A549 (cell line): ENCODE measurements around the gene HRC. TPM values are rescaled to one million over a fixed set of nuclear protein-coding genes. Genes with fewer than 3 reads are reported as not detected.
A peak's percentile ranks its signal among the peaks of the same experiment; 100 is the strongest.

Experiments used
- ATAC-seq, 2 experiments: fragments of 200-7000 bp in 1 of 2; fragments of >200 bp in 1 of 2; cut with Nextera tagmentation in 1 of 2; cut with Tn5 transposase in 1 of 2; 3 replicates each; pipeline versions ENCODE4 v1.8.0 to v1.9.1; 2018 to 2020; ENCODE audit warnings: mild to moderate bottlenecking in 1 of 2, moderate library complexity in 1 of 2
- CTCF ChIA-PET: fragments of 300-600 bp; sonication (Branson Sonifier 250); formaldehyde crosslinking; extraction: SDS; loops from one replicate; lab custom pipeline; 2021; ENCODE audit warnings: antibody characterized with exemption, inconsistent platforms; lab: Yijun Ruan, JAX
- POLR2A ChIA-PET: fragments of 350-600 bp; formaldehyde crosslinking; extraction: SDS; loops from one replicate; lab custom pipeline; 2021; ENCODE audit warnings: antibody characterized with exemption, inconsistent platforms; lab: Yijun Ruan, JAX
- DNase-seq, 2 experiments: peaks; one replicate each; pipeline versions ENCODE4 v3.0.0 to v3.0.0-alpha.2; 2011 to 2016; ENCODE audit warnings: low read depth in 1 of 2, low spot score in 1 of 2
- FAIRE-seq: peaks from 2 replicates; lab custom pipeline; 2011; peaks lifted over from hg19 to GRCh38; lab: Jason Lieb, UNC
- H3K27ac ChIP-seq, 2 experiments: fragments of >200 bp; sonication (Bioruptor Twin); formaldehyde crosslinking; 3 replicates each; pipeline ENCODE4 v1.5.1; 2016 to 2017
- H3K4me1 ChIP-seq: fragments of >200 bp; sonication (Bioruptor Twin); formaldehyde crosslinking; 3 replicates; pipeline ENCODE4 v1.6.1; 2016
- H3K4me2 ChIP-seq: fragments of >200 bp; sonication (Bioruptor Twin); formaldehyde crosslinking; 3 replicates; pipeline ENCODE4 v1.6.1; 2016
- H3K4me3 ChIP-seq: fragments of >200 bp; sonication (Bioruptor Twin); formaldehyde crosslinking; 3 replicates; pipeline ENCODE4 v1.5.1; 2016
- H3K9me3 ChIP-seq: fragments of >200 bp; sonication (Bioruptor Twin); formaldehyde crosslinking; 3 replicates; pipeline ENCODE4 v1.6.1; 2016
- BHLHE40 ChIP-seq: IDR thresholded peaks from 2 replicates; pipeline ENCODE4 v1.6.1; 2012; ENCODE audit warnings: low read depth, low read length, inconsistent platforms
- CBX2 ChIP-seq: fragments of 200-600 bp; sonication (generic); IDR thresholded peaks from 2 replicates; pipeline ENCODE4 v1.6.1; 2016; ENCODE audit warnings: low read depth, mild to moderate bottlenecking, borderline replicate concordance
- CBX8 ChIP-seq: fragments of 200-600 bp; sonication (generic); IDR thresholded peaks from 2 replicates; pipeline ENCODE4 v1.6.1; 2016
- CHD2 ChIP-seq: fragments of 150-350 bp; IDR thresholded peaks from 2 replicates; pipeline ENCODE4 v1.6.1; 2014; ENCODE audit warnings: low read length; ENCODE audit not compliant: partially characterized antibody
- E2F6 ChIP-seq: IDR thresholded peaks from 2 replicates; pipeline ENCODE4 v1.6.1; 2012; ENCODE audit warnings: low read depth, borderline replicate concordance
- EHF ChIP-seq: fragments of 250-450 bp; sonication (Bioruptor Pico); IDR thresholded peaks from 2 replicates; pipeline ENCODE4 v1.5.0; 2020; ENCODE audit warnings: mild to moderate bottlenecking
- EP300 ChIP-seq, 2 experiments: fragments of >200 bp; sonication (Bioruptor Twin); formaldehyde crosslinking; IDR thresholded peaks; 2 replicates in 1 of 2; 3 replicates in 1 of 2; pipeline ENCODE4 v1.6.1; 2016 to 2017
- ESRRA ChIP-seq: fragments of 150-350 bp; IDR thresholded peaks from 2 replicates; pipeline ENCODE4 v1.6.1; 2014; ENCODE audit warnings: mild to moderate bottlenecking, low read length, borderline replicate concordance
- HOXB13 ChIP-seq: fragments of 250-450 bp; sonication (Bioruptor Pico); IDR thresholded peaks from 2 replicates; pipeline ENCODE4 v1.5.0; 2020; ENCODE audit warnings: low read depth, mild to moderate bottlenecking, moderate library complexity
- HOXB5 ChIP-seq: fragments of 250-450 bp; sonication (Bioruptor Pico); IDR thresholded peaks from 2 replicates; pipeline ENCODE4 v1.5.0; 2020; ENCODE audit warnings: mild to moderate bottlenecking, moderate library complexity
- JUN ChIP-seq, 2 experiments: fragments of >200 bp; sonication (Bioruptor Twin); formaldehyde crosslinking; IDR thresholded peaks; 2 replicates in 1 of 2; 3 replicates in 1 of 2; pipeline ENCODE4 v1.6.1; 2016 to 2017
- JUNB ChIP-seq: fragments of >200 bp; sonication (Bioruptor Twin); formaldehyde crosslinking; IDR thresholded peaks from 2 replicates; pipeline ENCODE4 v1.6.1; 2016
- KDM1A ChIP-seq: fragments of 200-600 bp; sonication (generic); IDR thresholded peaks from 2 replicates; pipeline ENCODE4 v1.6.1; 2016; ENCODE audit warnings: low read depth, mild to moderate bottlenecking
- NFE2L2 ChIP-seq: fragments of 150-350 bp; conservative IDR thresholded peaks from 2 replicates; pipeline ENCODE4 v1.6.1; 2014; ENCODE audit warnings: low read length
- NR3C1 ChIP-seq: fragments of >200 bp; sonication (Bioruptor Twin); formaldehyde crosslinking; IDR thresholded peaks from 3 replicates; pipeline ENCODE4 v1.6.1; 2017
- RARB ChIP-seq: fragments of 250-450 bp; sonication (Bioruptor Pico); IDR thresholded peaks from 2 replicates; pipeline ENCODE4 v1.8.0; 2021; ENCODE audit warnings: mild to moderate bottlenecking, moderate library complexity
- SMC3 ChIP-seq: fragments of >200 bp; sonication (Bioruptor Twin); formaldehyde crosslinking; IDR thresholded peaks from 3 replicates; pipeline ENCODE4 v1.6.1; 2018; ENCODE audit warnings: inconsistent platforms
- TP53 ChIP-seq: fragments of 250-450 bp; sonication (Bioruptor Pico); IDR thresholded peaks from 2 replicates; pipeline ENCODE4 v1.5.0; 2021; ENCODE audit warnings: mild to moderate bottlenecking, moderate library complexity
- ZFP36 ChIP-seq: fragments of 450-650 bp; IDR thresholded peaks from 2 replicates; pipeline ENCODE4 v1.6.1; 2014; ENCODE audit warnings: borderline replicate concordance; ENCODE audit not compliant: partially characterized antibody
- ZNF302 ChIP-seq: fragments of 250-450 bp; sonication (Bioruptor Pico); IDR thresholded peaks from 2 replicates; pipeline ENCODE4 v1.9.0; 2021; ENCODE audit warnings: inconsistent platforms, mild to moderate bottlenecking, moderate library complexity
- ZSCAN20 ChIP-seq: fragments of 250-450 bp; sonication (Bioruptor Pico); IDR thresholded peaks from 2 replicates; pipeline ENCODE4 v1.8.0; 2022; ENCODE audit warnings: mild to moderate bottlenecking, moderate library complexity
- WGBS: methylation state at CpG from one replicate; pipeline ENCODE4 v1.1.6; 2017; ENCODE audit errors: missing lambda C conversion rate; 5-methylcytosine and 5-hydroxymethylcytosine counted together
- polyA plus RNA-seq, 4 experiments: library from polyadenylated mRNA; depleted of rRNA in 3 of 4; stranded (reverse); fragments of >200 nt; fragmentation: RNase III in 1 of 4; extraction: RNeasy Plus Mini Kit Qiagen cat#74134 plus additional on column Dnase treatment in 1 of 4; gene quantifications; 2 replicates in 3 of 4; 3 replicates in 1 of 4; pipeline ENCODE4 v1.2.3, GENCODE V29; 2011 to 2017
- TF ChIP-seq, protein P1 (sequence below): fragments of >200 bp; sonication (Bioruptor Twin); formaldehyde crosslinking; IDR thresholded peaks from 2 replicates; pipeline ENCODE4 v1.6.1; 2016
- TF ChIP-seq, protein P2 (sequence below): fragments of >200 bp; sonication (Bioruptor Twin); formaldehyde crosslinking; IDR thresholded peaks from 3 replicates; pipeline ENCODE4 v1.6.1; 2016
- TF ChIP-seq, protein P3 (sequence below): IDR thresholded peaks from 2 replicates; pipeline ENCODE4 v1.6.1; 2012
- TF ChIP-seq, protein P4 (sequence below): fragments of 250-450 bp; sonication (Bioruptor Pico); IDR thresholded peaks from 2 replicates; pipeline ENCODE4 v1.5.0; 2020; ENCODE audit warnings: low read depth, mild to moderate bottlenecking, moderate library complexity
- TF ChIP-seq, protein P5 (sequence below): fragments of 250-450 bp; sonication (Bioruptor Pico); IDR thresholded peaks from 2 replicates; pipeline ENCODE4 v1.5.0; 2021; ENCODE audit warnings: mild to moderate bottlenecking, moderate library complexity, borderline replicate concordance

HRC gene
- polyA plus RNA-seq, 2 of the 4 experiments (the other 2 are of a cell fraction): 0.04 TPM

DNA sequence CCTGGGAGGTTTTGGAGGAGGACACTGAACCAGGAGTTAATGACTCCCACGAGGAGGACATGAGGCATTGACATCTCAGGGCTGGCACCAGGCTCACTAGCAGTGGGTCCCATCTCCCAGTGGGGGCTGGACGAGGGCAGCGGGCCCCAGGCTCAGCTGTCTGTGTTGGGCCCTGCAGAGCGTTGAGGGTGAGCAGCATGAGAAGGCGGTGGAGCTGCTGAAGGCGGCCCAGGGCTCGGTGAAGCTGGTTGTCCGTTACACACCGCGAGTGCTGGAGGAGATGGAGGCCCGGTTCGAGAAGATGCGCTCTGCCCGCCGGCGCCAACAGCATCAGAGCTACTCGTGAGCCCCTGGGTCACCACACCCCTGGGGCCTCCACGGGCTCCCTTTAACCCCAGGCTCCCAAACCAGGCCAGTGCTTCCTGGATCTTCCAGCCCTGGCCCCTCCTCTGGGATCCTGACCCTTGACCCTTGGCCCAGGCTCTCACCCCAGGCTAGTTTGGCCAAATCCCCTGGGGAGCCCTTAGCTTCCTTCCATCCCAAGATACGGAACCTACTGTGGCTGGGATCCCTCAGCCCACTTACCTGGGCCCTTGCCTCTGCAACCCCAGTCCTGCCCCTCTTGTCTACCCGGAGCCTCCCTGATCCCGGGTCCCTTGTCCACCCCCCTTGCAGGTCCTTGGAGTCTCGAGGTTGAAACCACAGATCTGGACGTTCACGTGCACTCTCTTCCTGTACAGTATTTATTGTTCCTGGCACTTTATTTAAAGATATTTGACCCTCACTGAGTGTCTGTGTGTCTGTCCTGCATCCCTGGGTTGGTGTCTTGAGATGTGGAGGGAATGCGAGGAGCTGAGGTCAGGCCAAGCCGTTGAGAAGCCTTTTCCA is 37.3 kb downstream of the HRC start:
- Histone ChIP-seq H3K4me1 (peaks cover 28% of the 10 kb centered on the region), H3K4me2 (peak overlapping the region; percentile 87), H3K9me3 (no peaks in the 10 kb centered on the region), H3K27ac (peak overlapping the region; percentile 95), H3K4me3 (peak overlapping the region; percentile 62)
- WGBS: 75% methylated on average over 26 of the region's 26 CpGs
- ATAC-seq (no peak), FAIRE-seq (no peak), DNase-seq (no peak)
- no peak for TF ChIP-seq ESRRA
- TF ChIP-seq KDM1A: no peak
- TF ChIP-seq, protein P1, sequence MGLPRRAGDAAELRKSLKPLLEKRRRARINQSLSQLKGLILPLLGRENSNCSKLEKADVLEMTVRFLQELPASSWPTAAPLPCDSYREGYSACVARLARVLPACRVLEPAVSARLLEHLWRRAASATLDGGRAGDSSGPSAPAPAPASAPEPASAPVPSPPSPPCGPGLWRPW: no peak
- no peak for TF ChIP-seq TP53 (CRISPR knock-in tag)
- ChIA-PET POLR2A (interaction anchor here (0.6 to 1.3 kb wide), 2 partner anchors 10 to 20 kb away, joined by 3 to 5 read pairs; no protein-coding TSS in a partner anchor), CTCF (interaction anchor here (0.6 to 11.5 kb wide), 12 partner anchors 10 to 124 kb away, joined by 3 to 241 read pairs (median 3); no protein-coding TSS in a partner anchor)

- Histone ChIP-seq H3K4me1 (peaks cover 28% of the 10 kb centered on the region), H3K4me2 (no peak overlapping the region), H3K9me3 (no peaks in the 10 kb centered on the region), H3K27ac (no peak overlapping the region), H3K4me3 (no peak overlapping the region)
- TF ChIP-seq, protein P2, sequence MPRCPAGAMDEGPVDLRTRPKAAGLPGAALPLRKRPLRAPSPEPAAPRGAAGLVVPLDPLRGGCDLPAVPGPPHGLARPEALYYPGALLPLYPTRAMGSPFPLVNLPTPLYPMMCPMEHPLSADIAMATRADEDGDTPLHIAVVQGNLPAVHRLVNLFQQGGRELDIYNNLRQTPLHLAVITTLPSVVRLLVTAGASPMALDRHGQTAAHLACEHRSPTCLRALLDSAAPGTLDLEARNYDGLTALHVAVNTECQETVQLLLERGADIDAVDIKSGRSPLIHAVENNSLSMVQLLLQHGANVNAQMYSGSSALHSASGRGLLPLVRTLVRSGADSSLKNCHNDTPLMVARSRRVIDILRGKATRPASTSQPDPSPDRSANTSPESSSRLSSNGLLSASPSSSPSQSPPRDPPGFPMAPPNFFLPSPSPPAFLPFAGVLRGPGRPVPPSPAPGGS: no peak
- no peak for TF ChIP-seq NFE2L2
- TF ChIP-seq NR3C1: no peak
- no peak for TF ChIP-seq CHD2
- no peak for TF ChIP-seq TP53 (CRISPR knock-in tag)
- TF ChIP-seq KDM1A: no peak
- TF ChIP-seq, protein P3, sequence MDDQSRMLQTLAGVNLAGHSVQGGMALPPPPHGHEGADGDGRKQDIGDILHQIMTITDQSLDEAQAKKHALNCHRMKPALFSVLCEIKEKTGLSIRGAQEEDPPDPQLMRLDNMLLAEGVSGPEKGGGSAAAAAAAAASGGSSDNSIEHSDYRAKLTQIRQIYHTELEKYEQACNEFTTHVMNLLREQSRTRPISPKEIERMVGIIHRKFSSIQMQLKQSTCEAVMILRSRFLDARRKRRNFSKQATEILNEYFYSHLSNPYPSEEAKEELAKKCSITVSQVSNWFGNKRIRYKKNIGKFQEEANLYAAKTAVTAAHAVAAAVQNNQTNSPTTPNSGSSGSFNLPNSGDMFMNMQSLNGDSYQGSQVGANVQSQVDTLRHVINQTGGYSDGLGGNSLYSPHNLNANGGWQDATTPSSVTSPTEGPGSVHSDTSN: no peak
- no peak for TF ChIP-seq BHLHE40
- no peak for TF ChIP-seq CBX2
- no peak for TF ChIP-seq HOXB13
- no peak for TF ChIP-seq RARB (CRISPR knock-in tag)
- DNase-seq (no peak), FAIRE-seq (no peak), ATAC-seq (no peak)
- CTCF ChIA-PET: interaction anchor here (0.6 to 11.5 kb wide), 8 partner anchors 12 to 179 kb away, joined by 3 to 241 read pairs (median 5); no protein-coding TSS in a partner anchor
- WGBS: 81% methylated on average over 1 of the region's 1 CpG
- POLR2A ChIA-PET: no interaction called here
Measured at GRCh38 chr19:49116544-49116943, 38.7 kb downstream of the HRC start.

DNA sequence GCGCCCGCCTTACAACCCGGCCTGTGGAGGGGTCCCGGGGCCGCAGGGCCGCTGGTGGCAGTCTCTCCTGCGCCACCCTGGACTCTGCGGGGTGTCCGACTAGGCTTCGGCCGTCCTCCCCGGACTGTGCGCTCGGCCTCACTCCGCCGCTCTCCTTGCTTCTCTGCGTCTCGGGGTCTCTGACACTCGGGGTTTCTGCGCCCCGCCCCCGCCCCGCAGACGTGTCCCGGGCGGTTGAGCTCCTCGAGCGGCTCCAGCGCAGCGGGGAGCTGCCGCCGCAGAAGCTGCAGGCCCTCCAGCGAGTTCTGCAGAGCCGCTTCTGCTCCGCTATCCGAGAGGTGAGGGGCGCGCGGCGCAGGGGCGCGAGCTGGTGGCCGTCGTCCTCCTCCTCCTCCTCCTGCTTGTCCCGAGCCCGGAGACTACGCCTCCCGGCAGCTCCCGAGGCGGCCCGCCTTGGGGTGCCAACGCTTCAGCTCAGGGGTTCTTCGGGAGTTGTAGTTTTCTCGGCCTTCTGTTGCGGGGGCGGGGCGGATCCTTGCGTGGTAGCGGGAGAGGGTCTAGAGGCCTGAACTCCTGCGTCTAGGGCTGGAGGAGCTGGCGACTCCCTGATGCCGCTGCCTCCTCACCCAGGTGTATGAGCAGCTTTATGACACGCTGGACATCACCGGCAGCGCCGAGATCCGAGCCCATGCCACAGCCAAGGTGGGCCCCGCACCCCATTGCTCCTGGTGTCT is 40.4 kb downstream of the HRC start:
- peaks cover 27% of the 10 kb centered on the region for H3K4me1 ChIP-seq
- no peaks in the 10 kb centered on the region for H3K9me3 ChIP-seq
- CTCF ChIA-PET: interaction anchor here (0.8 to 11.5 kb wide), 19 partner anchors 9 to 126 kb away, joined by 3 to 241 read pairs (median 5); no protein-coding TSS in a partner anchor
- H3K27ac ChIP-seq: peak overlapping the region; percentile 92 to 95
- H3K4me2 ChIP-seq: peak overlapping the region; percentile 96
- 31% methylated on average over 46 of the region's 68 CpGs for WGBS
- ATAC-seq: no peak
- POLR2A ChIA-PET: interaction anchor here (0.6 to 1.8 kb wide), 6 partner anchors 11 to 96 kb away, joined by 3 to 8 read pairs (median 4); no protein-coding TSS in a partner anchor
- FAIRE-seq: no peak
- DNase-seq: no peak
- H3K4me3 ChIP-seq: peak overlapping the region; percentile 79
- TF ChIP-seq ZFP36 (no peak), CHD2 (no peak), JUNB (no peak), HOXB5 (CRISPR knock-in tag) (0 out of 2 replicates have a peak, but pooled peaks have one; percentile 11), JUN (IDR thresholded peaks at IDR 0.05) (no peak), EP300 (IDR thresholded peaks at IDR 0.05) (no peak), EHF (CRISPR knock-in tag) (no peak), ZSCAN20 (CRISPR knock-in tag) (no peak), SMC3 (no peak), CBX8 (no peak), E2F6 (no peak), ZNF302 (CRISPR knock-in tag) (no peak)
- TF ChIP-seq, protein P4, sequence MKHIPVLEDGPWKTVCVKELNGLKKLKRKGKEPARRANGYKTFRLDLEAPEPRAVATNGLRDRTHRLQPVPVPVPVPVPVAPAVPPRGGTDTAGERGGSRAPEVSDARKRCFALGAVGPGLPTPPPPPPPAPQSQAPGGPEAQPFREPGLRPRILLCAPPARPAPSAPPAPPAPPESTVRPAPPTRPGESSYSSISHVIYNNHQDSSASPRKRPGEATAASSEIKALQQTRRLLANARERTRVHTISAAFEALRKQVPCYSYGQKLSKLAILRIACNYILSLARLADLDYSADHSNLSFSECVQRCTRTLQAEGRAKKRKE (CRISPR knock-in tag): no peak
- TF ChIP-seq, protein P5, sequence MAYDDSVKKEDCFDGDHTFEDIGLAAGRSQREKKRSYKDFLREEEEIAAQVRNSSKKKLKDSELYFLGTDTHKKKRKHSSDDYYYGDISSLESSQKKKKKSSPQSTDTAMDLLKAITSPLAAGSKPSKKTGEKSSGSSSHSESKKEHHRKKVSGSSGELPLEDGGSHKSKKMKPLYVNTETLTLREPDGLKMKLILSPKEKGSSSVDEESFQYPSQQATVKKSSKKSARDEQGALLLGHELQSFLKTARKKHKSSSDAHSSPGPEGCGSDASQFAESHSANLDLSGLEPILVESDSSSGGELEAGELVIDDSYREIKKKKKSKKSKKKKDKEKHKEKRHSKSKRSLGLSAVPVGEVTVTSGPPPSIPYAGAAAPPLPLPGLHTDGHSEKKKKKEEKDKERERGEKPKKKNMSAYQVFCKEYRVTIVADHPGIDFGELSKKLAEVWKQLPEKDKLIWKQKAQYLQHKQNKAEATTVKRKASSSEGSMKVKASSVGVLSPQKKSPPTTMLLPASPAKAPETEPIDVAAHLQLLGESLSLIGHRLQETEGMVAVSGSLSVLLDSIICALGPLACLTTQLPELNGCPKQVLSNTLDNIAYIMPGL (CRISPR knock-in tag): no peak
